T-cell (primary cell): ENCODE measurements around the gene CYP2A6. TPM values are rescaled to one million over a fixed set of nuclear protein-coding genes. Genes with fewer than 3 reads are reported as not detected.
A peak's percentile ranks its signal among the peaks of the same experiment; 100 is the strongest.

Experiments
- ATAC-seq, 4 experiments: fragments of 200-7000 bp in 3 of 4; fragments of 150-1000 bp in 1 of 4; cut with Tn5 transposase; replicated peaks in 1 of 4; 1 replicate in 3 of 4; 2 replicates in 1 of 4; pipeline ENCODE4 v1.10.0; 2021; ENCODE audit warnings: moderate library complexity in 3 of 4, mild to moderate bottlenecking in 2 of 4, moderate number of reproducible peaks in 1 of 4
- CTCF ChIA-PET, 2 donors: fragments of 300-600 bp; sonication (Branson Sonifier 250); formaldehyde crosslinking; loops; one replicate each; lab custom pipeline; 2022; ENCODE audit warnings: antibody characterized with exemption in 2 of 2; lab: Charles Lee
- POLR2A ChIA-PET, 2 donors: fragments of 300-600 bp; sonication (Branson Sonifier 250); formaldehyde crosslinking; loops; one replicate each; lab custom pipeline; 2022; ENCODE audit warnings: antibody characterized with exemption in 2 of 2; lab: Charles Lee
- DNase-seq, 35 experiments: peaks; one replicate each; pipeline versions ENCODE4 v3.0.0 to v3.0.0-alpha.2; 2013 to 2023
- H3K27ac ChIP-seq: one replicate; pipeline ENCODE4 v1.5.1; 2013; ENCODE audit warnings: low read length
- H3K27me3 ChIP-seq, 2 experiments: replicated peaks in 1 of 2; 1 replicate in 1 of 2; 2 replicates in 1 of 2; pipeline versions ENCODE4 v1.6.1 to v1.7.0; 2013; ENCODE audit warnings: low read length in 1 of 2, mixed read lengths in 1 of 2; ENCODE audit not compliant: control insufficient read depth in 2 of 2, insufficient read depth in 2 of 2; ENCODE audit errors: extremely low read depth in 1 of 2
- H3K36me3 ChIP-seq, 2 donors: 1 replicate in 1 of 2; 2 replicates in 1 of 2; pipeline versions ENCODE4 v1.6.1 to v1.7.0; 2013; ENCODE audit warnings: low read length in 1 of 2; ENCODE audit not compliant: control insufficient read depth in 2 of 2, insufficient read depth in 1 of 2; ENCODE audit errors: extremely low read depth in 1 of 2
- H3K4me1 ChIP-seq, 2 experiments: 1 replicate in 1 of 2; 2 replicates in 1 of 2; pipeline versions ENCODE4 v1.6.1 to v1.7.0; 2013; ENCODE audit warnings: low read length in 2 of 2, mixed read lengths in 1 of 2; ENCODE audit not compliant: insufficient read depth in 2 of 2, control insufficient read depth in 1 of 2; ENCODE audit errors: extremely low read depth in 1 of 2
- H3K4me3 ChIP-seq, 2 donors: 1 replicate in 1 of 2; 2 replicates in 1 of 2; pipeline versions ENCODE4 v1.5.1 to v1.7.0; 2013; ENCODE audit warnings: mild to moderate bottlenecking in 2 of 2, low read length in 1 of 2, moderate library complexity in 1 of 2; ENCODE audit not compliant: control insufficient read depth in 1 of 2; ENCODE audit errors: extremely low read depth in 1 of 2
- H3K9me3 ChIP-seq: 2 replicates; pipeline ENCODE4 v1.7.0; 2013
- H3K27ac Mint-ChIP-seq, 2 donors: one replicate each; pipeline ENCODE4 v1.8.0; 2020 to 2021; ENCODE audit warnings: mild to moderate bottlenecking in 2 of 2, mixed read lengths in 2 of 2
- H3K27me3 Mint-ChIP-seq, 2 donors: one replicate each; pipeline ENCODE4 v1.8.0; 2021 to 2022; ENCODE audit warnings: mixed read lengths in 2 of 2
- H3K36me3 Mint-ChIP-seq: one replicate; pipeline ENCODE4 v1.8.0; 2021; ENCODE audit warnings: mixed read lengths
- H3K4me1 Mint-ChIP-seq, 3 donors: one replicate each; pipeline ENCODE4 v1.8.0; 2020 to 2022; ENCODE audit warnings: mixed read lengths in 3 of 3, mild to moderate bottlenecking in 1 of 3
- H3K4me3 Mint-ChIP-seq, 3 donors: one replicate each; pipeline ENCODE4 v1.8.0; 2020 to 2022; ENCODE audit warnings: mild to moderate bottlenecking in 3 of 3, mixed read lengths in 3 of 3, moderate library complexity in 3 of 3
- H3K9me3 Mint-ChIP-seq, 3 donors: one replicate each; pipeline ENCODE4 v1.8.0; 2020 to 2022; ENCODE audit warnings: mixed read lengths in 3 of 3
- WGBS: methylation state at CpG from one replicate; pipeline ENCODE4 v1.1.5; 2013; ENCODE audit warnings: missing lambda C conversion rate; ENCODE audit not compliant: insufficient coverage; 5-methylcytosine and 5-hydroxymethylcytosine counted together
- total RNA-seq, 35 experiments: library from RNA in 6 of 35; stranded (reverse) in 6 of 35; fragments of 120-200 nt in 1 of 35; gene quantifications; one replicate each; pipeline versions ENCODE4 v1.2.1 to v1.2.4 and lab custom pipeline; 2013 to 2026

CYP2A6 gene
- total RNA-seq, 5 donors from 2014 or later (not counting 1 experiment from before 2014, with no cell fraction given) = 0.59 to 1.1 (median 0.66) TPM; not detected in 2

DNA sequence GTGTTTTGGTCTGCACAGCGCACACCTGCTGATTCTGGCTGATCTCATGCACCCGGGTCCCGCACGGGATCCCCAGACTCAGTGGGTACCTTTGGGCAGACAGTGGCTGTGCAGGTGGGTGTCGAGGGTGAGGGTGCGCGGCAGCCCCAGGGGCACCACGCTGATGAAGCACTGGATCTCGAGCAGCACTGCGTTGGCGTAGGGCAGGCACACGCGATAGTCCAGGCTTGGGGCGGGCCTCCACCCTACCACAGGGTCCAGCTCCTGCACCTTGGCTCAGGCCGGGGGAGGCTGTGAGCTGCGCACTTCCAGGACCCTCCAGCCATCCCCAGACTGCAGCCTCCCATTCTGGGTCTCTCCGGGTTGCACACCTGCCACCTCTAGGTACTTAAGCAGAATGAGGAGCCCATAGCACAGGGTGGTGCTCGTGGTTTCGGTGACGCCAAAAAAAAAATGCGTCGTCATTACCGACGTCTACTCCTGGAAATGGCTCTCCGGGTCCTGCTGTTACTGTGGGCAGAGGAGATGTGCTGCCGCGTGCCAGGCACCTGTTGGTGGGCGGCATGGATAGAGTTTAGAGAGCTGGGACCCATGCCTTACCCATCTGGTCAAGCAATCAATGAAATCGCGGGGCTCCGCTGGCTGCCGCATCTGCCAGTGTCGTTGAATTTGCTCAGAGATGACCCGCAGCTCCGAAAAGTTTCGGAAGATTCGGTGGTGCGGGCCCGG lies 40.7 kb downstream of the CYP2A6 start:
- no peak overlapping the region for H3K4me3 ChIP-seq
- peaks cover 68 to 84% (median 82%) of the 10 kb centered on the region in 3 donors for H3K4me1 Mint-ChIP-seq
- DNase-seq = no peak
- POLR2A ChIA-PET = no interaction called here
- H3K36me3 Mint-ChIP-seq = peaks cover 10% of the 10 kb centered on the region
- H3K27me3 Mint-ChIP-seq = no peaks in the 10 kb centered on the region
- peak overlapping the region in 1 of 3 donors; percentile 96 for H3K4me3 Mint-ChIP-seq
- H3K27me3 ChIP-seq = peaks cover 0 to 5% of the 10 kb centered on the region in 2 experiments
- no peak overlapping the region for H3K27ac ChIP-seq
- ATAC-seq = no peak
- H3K27ac Mint-ChIP-seq = peak overlapping the region in 1 of 2 donors; percentile 48
- CTCF ChIA-PET = no interaction called here
- 91% methylated on average over 28 of the region's 39 CpGs for WGBS
- H3K36me3 ChIP-seq = peaks cover 0 to 38% of the 10 kb centered on the region in 2 donors
- peaks cover 42 to 79% of the 10 kb centered on the region in 2 experiments for H3K4me1 ChIP-seq
- H3K9me3 ChIP-seq = no peaks in the 10 kb centered on the region
- H3K9me3 Mint-ChIP-seq = no peaks in the 10 kb centered on the region

DNA sequence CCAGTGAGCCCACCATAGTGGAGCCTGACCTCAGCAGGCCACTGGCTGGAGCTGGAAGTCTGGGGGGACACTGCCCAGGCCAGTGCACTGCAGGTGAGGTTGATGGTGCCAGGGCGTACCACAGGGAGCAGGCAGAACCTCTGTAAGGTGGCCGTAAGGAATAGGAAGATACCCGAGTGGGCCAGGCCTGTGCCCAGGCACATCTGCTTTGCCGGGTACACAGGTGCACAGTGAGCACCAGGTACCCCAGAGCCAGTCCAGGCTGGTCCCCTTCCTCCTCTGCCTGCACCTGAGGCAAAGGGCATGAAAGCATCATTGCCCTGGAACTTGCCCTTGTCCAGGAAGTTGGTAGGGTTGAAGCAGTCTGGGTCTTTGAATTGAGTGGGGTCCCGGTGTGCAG lies 41.8 kb downstream of the CYP2A6 start:
- H3K27ac Mint-ChIP-seq = peak overlapping the region; percentile 96 to 99
- no peak overlapping the region for H3K4me3 ChIP-seq
- H3K27me3 ChIP-seq = peaks cover 0 to 5% of the 10 kb centered on the region in 2 experiments
- 93% methylated on average over 3 of the region's 5 CpGs for WGBS
- peaks cover 78 to 93% (median 91%) of the 10 kb centered on the region in 3 donors for H3K4me1 Mint-ChIP-seq
- ChIA-PET POLR2A (interaction anchor here in 1 of 2 donors (0.5 kb wide), 1 partner anchor 118 kb away, joined by 4 read pairs; the partner anchor contains the start of gene NUMBL), CTCF (no interaction called here)
- peak overlapping the region in 2 of 3 donors; percentile 17 to 93 for H3K4me3 Mint-ChIP-seq
- no peaks in the 10 kb centered on the region for H3K9me3 ChIP-seq
- peaks cover 49 to 89% of the 10 kb centered on the region in 2 experiments for H3K4me1 ChIP-seq
- H3K27me3 Mint-ChIP-seq = no peaks in the 10 kb centered on the region
- peaks cover 0 to 38% of the 10 kb centered on the region in 2 donors for H3K36me3 ChIP-seq
- DNase-seq = no peak
- peak overlapping the region; percentile 15 for H3K27ac ChIP-seq
- no peak for ATAC-seq
- no peaks in the 10 kb centered on the region for H3K9me3 Mint-ChIP-seq
- H3K36me3 Mint-ChIP-seq = peaks cover 14% of the 10 kb centered on the region

DNA sequence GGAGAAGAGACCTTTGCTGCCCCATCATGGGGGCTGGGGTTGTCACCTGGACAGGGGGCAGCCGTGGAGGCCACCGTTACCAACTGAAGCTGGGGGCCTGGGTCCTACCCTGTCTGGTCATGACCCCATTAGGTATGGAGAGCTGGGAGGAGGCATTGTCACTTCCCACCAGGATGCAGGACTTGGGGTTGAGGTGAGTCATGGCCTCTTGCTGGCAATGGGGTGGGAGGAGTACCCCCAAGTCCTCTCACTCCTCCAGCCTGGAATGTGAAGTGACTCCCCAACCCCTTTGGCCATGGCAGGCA lies 42.3 kb downstream of the CYP2A6 start:
- peaks cover 84 to 96% (median 95%) of the 10 kb centered on the region in 3 donors for H3K4me1 Mint-ChIP-seq
- ChIA-PET CTCF (interaction anchor here in 1 of 2 donors (1.8 to 2.1 kb wide), 2 partner anchors 12 to 30 kb away, joined by 10 to 19 read pairs; partner anchors contain the start of gene RAB4B), POLR2A (interaction anchor here in 1 of 2 donors (0.5 kb wide), 1 partner anchor 117 kb away, joined by 4 read pairs; the partner anchor contains the start of gene NUMBL)
- Histone ChIP-seq H3K4me1 (peaks cover 55 to 94% of the 10 kb centered on the region in 2 experiments), H3K36me3 (peaks cover 2 to 42% of the 10 kb centered on the region in 2 donors), H3K9me3 (no peaks in the 10 kb centered on the region), H3K4me3 (no peak overlapping the region), H3K27me3 (peaks cover 0 to 5% of the 10 kb centered on the region in 2 experiments), H3K27ac (peak overlapping the region; percentile 85)
- ATAC-seq = no peak
- no peaks in the 10 kb centered on the region for H3K27me3 Mint-ChIP-seq
- no CpG with 5 or more reads among the region's 2 CpGs for WGBS
- H3K27ac Mint-ChIP-seq = peak overlapping the region; percentile 96 to 99
- H3K9me3 Mint-ChIP-seq = no peaks in the 10 kb centered on the region
- DNase-seq = no peak
- peak overlapping the region in 1 of 3 donors; percentile 93 for H3K4me3 Mint-ChIP-seq
- H3K36me3 Mint-ChIP-seq = peaks cover 14% of the 10 kb centered on the region

DNA sequence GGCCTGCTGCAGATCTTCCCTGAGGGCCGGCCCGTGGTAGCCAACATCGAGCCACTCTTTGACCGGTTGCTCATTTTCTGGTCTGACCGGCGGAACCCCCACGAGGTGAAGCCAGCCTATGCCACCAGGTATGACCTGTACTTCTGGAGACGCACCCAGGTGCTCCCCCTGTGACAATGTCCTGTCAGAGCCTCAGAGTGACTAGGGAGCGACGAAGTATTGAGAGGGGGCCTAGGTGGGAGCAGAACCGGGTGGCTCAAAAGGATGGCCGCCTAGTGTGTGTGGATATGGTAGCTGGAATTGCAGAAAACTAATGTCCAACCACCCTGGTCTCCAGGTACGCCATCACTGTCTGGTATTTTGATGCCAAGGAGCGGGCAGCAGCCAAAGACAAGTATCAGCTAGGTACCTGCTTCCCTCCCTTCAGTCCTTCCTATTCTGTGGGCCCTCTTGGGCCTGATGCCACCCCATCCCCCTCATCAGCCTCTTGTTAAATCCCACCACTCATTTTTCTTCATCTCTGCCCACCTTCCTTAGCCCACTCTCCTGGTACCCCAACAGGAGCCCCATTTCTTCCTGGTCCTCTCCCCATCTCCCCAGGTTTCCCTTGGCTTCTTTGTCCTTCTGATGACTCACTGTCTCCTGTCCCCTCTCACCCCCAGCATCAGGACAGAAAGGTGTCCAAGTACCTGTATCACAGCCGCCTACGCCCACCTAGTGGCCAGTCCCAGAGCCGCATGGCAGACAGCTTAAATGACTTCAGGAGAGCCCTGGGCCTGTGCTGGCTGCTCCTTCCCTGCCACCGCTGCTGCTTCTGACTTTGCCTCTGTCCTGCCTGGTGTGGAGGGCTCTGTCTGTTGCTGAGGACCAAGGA lies 42.9 kb downstream of the CYP2A6 start:
- Histone ChIP-seq H3K4me3 (peak overlapping the region; percentile 6 to 38), H3K9me3 (no peaks in the 10 kb centered on the region), H3K27me3 (peaks cover 0 to 5% of the 10 kb centered on the region in 2 experiments), H3K27ac (peak overlapping the region; percentile 85), H3K36me3 (peaks cover 7 to 48% of the 10 kb centered on the region in 2 donors), H3K4me1 (peaks cover 58 to 99% of the 10 kb centered on the region in 2 experiments)
- ChIA-PET CTCF (interaction anchor here (0.5 to 2.1 kb wide), 7 partner anchors 9 to 663 kb away, joined by 4 to 19 read pairs (median 9); partner anchors contain the start of genes ACTMAP (in 1 of the 2), EGLN2 (in 1 of the 2) and RAB4B (in 1 of the 2)), POLR2A (interaction anchor here (0.5 to 1.6 kb wide), 3 partner anchors 30 to 141 kb away, joined by 3 to 10 read pairs (median 3); no protein-coding TSS in a partner anchor)
- H3K9me3 Mint-ChIP-seq = no peaks in the 10 kb centered on the region
- 81% methylated on average over 16 of the region's 18 CpGs for WGBS
- H3K27me3 Mint-ChIP-seq = no peaks in the 10 kb centered on the region
- ATAC-seq (no peak), DNase-seq (peak in 1 of 35 experiments; percentile 34)
- H3K4me1 Mint-ChIP-seq = peaks cover 85 to 96% (median 95%) of the 10 kb centered on the region in 3 donors
- H3K27ac Mint-ChIP-seq = peak overlapping the region; percentile 96 to 99
- peaks cover 14% of the 10 kb centered on the region for H3K36me3 Mint-ChIP-seq
- peak overlapping the region; percentile 58 to 93 (median 84) for H3K4me3 Mint-ChIP-seq

DNA sequence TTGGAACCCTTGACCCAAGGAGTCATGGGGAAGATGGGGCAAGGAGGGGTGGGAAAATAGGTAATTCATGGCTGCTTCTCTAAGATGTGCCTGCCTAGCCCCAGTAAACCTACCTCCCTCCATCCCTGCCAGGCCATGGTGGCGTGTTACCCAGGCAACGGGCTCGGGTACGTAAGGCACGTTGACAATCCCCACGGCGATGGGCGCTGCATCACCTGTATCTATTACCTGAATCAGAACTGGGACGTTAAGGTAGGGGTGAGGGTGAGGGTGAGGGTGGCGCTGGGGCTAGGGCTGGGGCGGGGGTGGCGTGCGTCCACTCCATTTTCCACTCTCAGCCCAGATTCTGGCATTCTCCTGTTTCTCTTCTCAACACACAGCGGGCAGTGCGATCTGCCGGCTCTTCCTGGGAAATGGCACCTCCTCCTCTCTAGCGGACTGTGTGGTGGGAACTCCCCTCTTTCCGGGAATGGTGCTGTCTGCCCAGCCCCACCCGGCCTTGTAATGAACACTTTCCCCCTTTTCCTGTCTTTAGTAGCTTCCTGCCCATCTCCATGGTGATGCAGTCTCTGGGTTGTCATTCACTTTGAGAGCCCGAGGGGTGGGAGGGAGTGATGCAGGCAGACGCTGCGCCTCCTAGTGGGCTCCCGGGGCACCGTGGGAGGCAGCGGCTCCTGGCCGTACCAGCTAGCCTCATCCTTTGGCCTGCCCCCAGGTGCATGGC lies 43.7 kb downstream of the CYP2A6 start:
- ChIA-PET POLR2A (interaction anchor here (0.5 to 2.0 kb wide), 5 partner anchors 13 to 141 kb away, joined by 3 to 10 read pairs (median 4); partner anchors contain the start of gene RAB4B (in 1 of the 2)), CTCF (interaction anchor here (0.5 to 2.1 kb wide), 7 partner anchors 8 to 662 kb away, joined by 4 to 19 read pairs (median 9); partner anchors contain the start of genes ACTMAP (in 1 of the 2), EGLN2 (in 1 of the 2) and RAB4B (in 1 of the 2))
- H3K4me1 ChIP-seq = peaks cover 64 to 99% of the 10 kb centered on the region in 2 experiments
- ATAC-seq (peak; percentile 34 to 62 (median 44)), DNase-seq (peak; percentile 41 to 91 (median 75))
- H3K27me3 ChIP-seq = no peaks in the 10 kb centered on the region
- H3K36me3 ChIP-seq = peaks cover 11 to 55% of the 10 kb centered on the region in 2 donors
- H3K9me3 ChIP-seq = no peaks in the 10 kb centered on the region
- peak overlapping the region; percentile 58 to 93 (median 84) for H3K4me3 Mint-ChIP-seq
- peak overlapping the region; percentile 85 for H3K27ac ChIP-seq
- WGBS = 5% methylated on average over 7 of the region's 26 CpGs
- peak overlapping the region; percentile 6 to 38 for H3K4me3 ChIP-seq
- H3K27ac Mint-ChIP-seq = peak overlapping the region; percentile 96 to 99
- peaks cover 19% of the 10 kb centered on the region for H3K36me3 Mint-ChIP-seq
- no peaks in the 10 kb centered on the region for H3K27me3 Mint-ChIP-seq
- H3K9me3 Mint-ChIP-seq = no peaks in the 10 kb centered on the region
- peaks cover 88 to 96% (median 96%) of the 10 kb centered on the region in 3 donors for H3K4me1 Mint-ChIP-seq
